GM23248 (cell line): ENCODE results near the gene PFDN1.

Source experiments
- EZH2 ChIP-seq: fragments of 200-600 bp; sonication (generic); IDR thresholded peaks from 2 replicates; pipeline ENCODE4 v1.6.1; 2018; ENCODE audit warnings: antibody characterized with exemption, mild to moderate bottlenecking; ENCODE audit not compliant: insufficient read depth, poor library complexity, severe bottlenecking
- EZH2phosphoT487 ChIP-seq: fragments of 200-600 bp; sonication (generic); IDR thresholded peaks from 2 replicates; pipeline ENCODE4 v1.6.1; 2018; ENCODE audit warnings: antibody characterized with exemption, moderate library complexity, mild to moderate bottlenecking, low read depth; ENCODE audit not compliant: insufficient read depth

GRCh38 chr5:140235791-140236551 lies 66.9 kb downstream of the PFDN1 start:
- TF ChIP-seq EZH2: no peak
- no peak for TF ChIP-seq EZH2phosphoT487
